ENCODE measurements around the gene ARL6IP1. TPM values are rescaled to one million over a fixed set of nuclear protein-coding genes. Genes with fewer than 3 reads are reported as not detected.
"Not testable (repeated sequence)": the region's sequence is repeated elsewhere in the genome, so short reads cannot be mapped to it uniquely, and the experiment has no call there.

ARL6IP1 gene
- total and polyA plus RNA-seq, 8 donors: 36.0 to 309 (median 56.9) TPM

DNA sequence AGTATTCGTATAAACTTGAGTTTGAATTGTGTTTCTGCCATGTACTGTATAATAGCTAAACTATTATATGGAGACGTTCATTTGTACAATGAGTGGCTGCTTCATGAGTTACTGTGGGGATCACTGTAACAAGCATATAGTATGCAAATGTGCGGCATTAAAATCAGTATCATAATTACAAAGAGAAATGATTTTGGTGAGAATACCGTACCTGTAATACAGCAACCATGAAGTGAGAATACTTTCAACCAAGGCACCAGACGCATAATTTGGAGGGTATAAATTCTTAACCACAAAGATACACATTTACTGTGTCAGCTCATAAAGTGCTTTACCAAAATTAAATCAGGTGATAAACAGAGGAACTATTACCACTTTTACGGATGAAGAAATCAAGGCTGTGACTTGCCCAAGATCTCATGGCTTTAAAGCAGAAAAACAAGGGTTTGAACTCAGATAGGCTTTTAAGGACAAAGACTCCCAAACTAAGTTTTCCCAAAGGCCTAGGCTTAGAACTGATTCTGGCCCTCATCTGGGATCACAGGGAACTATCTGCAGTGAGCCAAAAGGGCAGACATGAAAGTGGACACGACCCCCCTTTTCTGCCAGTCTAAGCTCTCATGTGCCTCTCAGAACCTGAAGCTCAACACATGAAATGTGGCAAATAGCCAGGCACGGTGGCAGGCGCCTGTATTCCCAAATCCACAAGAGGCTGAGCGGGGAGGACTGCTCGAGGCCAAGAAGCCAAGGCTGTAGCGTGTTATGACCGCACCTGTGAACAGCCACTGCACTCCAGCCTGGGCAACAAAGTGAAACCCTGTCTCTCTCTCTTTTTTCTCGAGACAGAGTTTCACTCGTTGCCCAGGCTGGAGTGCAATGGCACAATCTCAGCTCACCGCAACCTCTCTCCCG is 17.7 kb downstream of the ARL6IP1 start:
- H3K9me3 ChIP-seq: no peaks in the 10 kb centered on the region
- no peak overlapping the region for H3K4me3 ChIP-seq
- WGBS, 5 donors: 73 to 82% (median 76%) methylated on average over 17 of the region's 17 CpGs
- no peak for DNase-seq
- intact Hi-C loops (cut with DNase I; ENCODE audit: low total_unique reads): no loop called here
- no peak overlapping the region for H3K27ac ChIP-seq
- no peaks in the 10 kb centered on the region for H3K27me3 ChIP-seq
- H3K36me3 ChIP-seq: peaks cover 59 to 71% (median 65%) of the 10 kb centered on the region in 4 donors
- TF ChIP-seq, protein P1, sequence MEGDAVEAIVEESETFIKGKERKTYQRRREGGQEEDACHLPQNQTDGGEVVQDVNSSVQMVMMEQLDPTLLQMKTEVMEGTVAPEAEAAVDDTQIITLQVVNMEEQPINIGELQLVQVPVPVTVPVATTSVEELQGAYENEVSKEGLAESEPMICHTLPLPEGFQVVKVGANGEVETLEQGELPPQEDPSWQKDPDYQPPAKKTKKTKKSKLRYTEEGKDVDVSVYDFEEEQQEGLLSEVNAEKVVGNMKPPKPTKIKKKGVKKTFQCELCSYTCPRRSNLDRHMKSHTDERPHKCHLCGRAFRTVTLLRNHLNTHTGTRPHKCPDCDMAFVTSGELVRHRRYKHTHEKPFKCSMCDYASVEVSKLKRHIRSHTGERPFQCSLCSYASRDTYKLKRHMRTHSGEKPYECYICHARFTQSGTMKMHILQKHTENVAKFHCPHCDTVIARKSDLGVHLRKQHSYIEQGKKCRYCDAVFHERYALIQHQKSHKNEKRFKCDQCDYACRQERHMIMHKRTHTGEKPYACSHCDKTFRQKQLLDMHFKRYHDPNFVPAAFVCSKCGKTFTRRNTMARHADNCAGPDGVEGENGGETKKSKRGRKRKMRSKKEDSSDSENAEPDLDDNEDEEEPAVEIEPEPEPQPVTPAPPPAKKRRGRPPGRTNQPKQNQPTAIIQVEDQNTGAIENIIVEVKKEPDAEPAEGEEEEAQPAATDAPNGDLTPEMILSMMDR (IDR thresholded peaks at IDR 0.05): no peak
- no peak for TF ChIP-seq EP300 (IDR thresholded peaks at IDR 0.05)
- TF ChIP-seq POLR2A (IDR thresholded peaks at IDR 0.05): no peak
- TF ChIP-seq POLR2AphosphoS5 (IDR thresholded peaks at IDR 0.05): no peak
- peaks cover 35 to 51% (median 43%) of the 10 kb centered on the region in 4 donors for H3K4me1 ChIP-seq

DNA sequence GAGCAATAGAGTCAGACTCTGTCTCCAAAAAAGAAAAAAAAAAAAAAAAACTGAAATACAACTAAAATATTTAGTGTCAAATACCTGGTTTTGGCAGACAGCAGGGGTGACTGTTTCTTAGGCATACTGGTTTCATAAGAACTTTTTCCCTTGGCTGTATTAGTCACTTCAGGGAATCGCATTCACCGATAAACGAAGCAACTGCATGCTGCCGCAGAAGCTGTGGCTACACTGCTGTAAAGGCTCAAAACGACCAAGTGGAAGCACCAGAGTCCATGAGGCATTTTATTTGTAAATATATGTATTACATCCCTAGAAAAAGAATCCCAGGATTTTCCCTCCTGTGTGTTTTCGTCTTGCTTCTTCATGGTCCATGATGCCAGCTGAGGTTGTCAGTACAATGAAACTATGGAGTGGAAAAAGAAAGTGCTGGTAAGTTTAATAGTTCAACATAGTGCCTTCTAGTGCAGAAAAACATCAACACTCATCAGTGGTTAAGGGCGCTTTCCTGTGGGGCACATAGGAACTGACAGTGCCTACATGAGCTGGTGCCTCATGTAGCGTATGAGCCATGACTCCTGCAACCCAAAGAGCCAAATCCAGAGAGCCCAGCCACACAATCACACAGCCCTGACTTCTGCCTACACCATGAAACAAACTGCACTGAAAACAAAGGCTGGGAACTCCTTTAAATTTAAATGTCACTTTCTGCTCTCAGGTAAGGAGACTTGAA is 18.5 kb downstream of the ARL6IP1 start:
- Histone ChIP-seq H3K9me3 (no peaks in the 10 kb centered on the region), H3K4me3 (no peak overlapping the region), H3K36me3 (peaks cover 54 to 63% (median 57%) of the 10 kb centered on the region in 4 donors), H3K4me1 (peaks cover 27 to 43% (median 35%) of the 10 kb centered on the region in 4 donors), H3K27ac (no peak overlapping the region), H3K27me3 (no peaks in the 10 kb centered on the region)
- TF ChIP-seq POLR2A (IDR thresholded peaks at IDR 0.05) (no peak), EP300 (IDR thresholded peaks at IDR 0.05) (no peak), POLR2AphosphoS5 (IDR thresholded peaks at IDR 0.05) (no peak)
- TF ChIP-seq, protein P1 (IDR thresholded peaks at IDR 0.05): no peak
- WGBS, 5 donors: 85 to 89% (median 86%) methylated on average over 8 of the region's 8 CpGs
- no peak for DNase-seq
- intact Hi-C loops (cut with DNase I; ENCODE audit: low total_unique reads): no loop called here

DNA sequence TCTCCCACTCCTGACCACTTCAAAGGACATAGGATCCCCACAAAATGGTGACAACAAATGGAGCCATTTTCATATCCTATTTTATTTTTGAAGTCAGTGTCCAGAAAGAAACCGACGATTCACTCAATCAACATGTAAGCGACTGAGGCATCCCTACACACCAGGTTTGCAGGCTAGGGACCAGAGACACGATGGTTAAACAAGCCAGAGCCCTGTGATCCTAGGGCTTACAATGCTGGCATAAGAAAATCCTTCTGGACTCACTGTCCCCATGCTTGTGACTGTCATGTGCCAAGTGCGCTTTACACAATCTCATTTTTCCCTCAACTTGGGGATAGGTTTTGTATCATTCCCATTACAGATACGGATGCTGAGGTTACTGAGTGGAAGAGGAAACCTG is 20.1 kb downstream of the ARL6IP1 start:
- H3K9me3 ChIP-seq; H3K4me3 ChIP-seq; intact Hi-C loops (cut with DNase I; ENCODE audit: low total_unique reads); H3K27me3 ChIP-seq; DNase-seq; H3K27ac ChIP-seq: not testable (repeated sequence)
- WGBS, 5 donors: 82 to 88% (median 85%) methylated on average over 2 to 6 of the region's 6 CpGs; no CpG with 5 or more reads in 1 of the 5 donors
- Histone ChIP-seq H3K4me1 (peaks cover 11 to 27% (median 19%) of the 10 kb centered on the region in 4 donors), H3K36me3 (peaks cover 40 to 47% (median 40%) of the 10 kb centered on the region in 4 donors)

DNA sequence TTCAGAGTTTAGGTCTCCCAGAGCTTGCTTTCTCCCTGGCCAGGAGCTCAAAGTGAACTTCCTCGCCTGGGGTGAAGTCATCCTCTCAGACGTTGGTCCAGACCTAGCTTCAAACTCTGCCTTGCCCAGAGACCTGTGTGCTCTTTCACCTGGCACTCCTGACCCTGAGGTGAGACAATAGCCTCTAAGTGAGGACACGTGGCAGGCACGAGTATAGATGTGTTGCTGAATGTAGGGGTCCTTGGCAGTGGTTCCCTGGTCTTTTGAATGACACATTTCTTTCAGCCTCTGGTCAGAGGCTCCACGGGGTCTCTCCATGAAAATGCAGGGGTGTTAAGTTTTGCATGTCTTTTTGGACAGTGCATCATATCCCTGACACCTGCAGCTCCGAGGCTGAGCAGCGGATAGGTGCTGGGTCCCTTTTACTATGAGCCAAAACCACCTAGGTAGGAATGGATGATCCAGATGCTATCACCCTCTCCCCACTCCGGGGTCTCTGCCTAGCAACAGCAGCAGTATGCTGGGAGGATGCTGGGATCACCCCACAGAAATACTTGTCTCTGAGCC is 20.8 kb downstream of the ARL6IP1 start:
- H3K4me3 ChIP-seq; H3K27ac ChIP-seq; DNase-seq; intact Hi-C loops (cut with DNase I; ENCODE audit: low total_unique reads); H3K9me3 ChIP-seq; H3K27me3 ChIP-seq: not testable (repeated sequence)
- H3K4me1 ChIP-seq: peaks cover 4 to 20% (median 12%) of the 10 kb centered on the region in 4 donors
- H3K36me3 ChIP-seq: peaks cover 33 to 40% (median 33%) of the 10 kb centered on the region in 4 donors
- WGBS, 5 donors: 60 to 67% (median 62%) methylated on average over 7 to 8 of the region's 8 CpGs

DNA sequence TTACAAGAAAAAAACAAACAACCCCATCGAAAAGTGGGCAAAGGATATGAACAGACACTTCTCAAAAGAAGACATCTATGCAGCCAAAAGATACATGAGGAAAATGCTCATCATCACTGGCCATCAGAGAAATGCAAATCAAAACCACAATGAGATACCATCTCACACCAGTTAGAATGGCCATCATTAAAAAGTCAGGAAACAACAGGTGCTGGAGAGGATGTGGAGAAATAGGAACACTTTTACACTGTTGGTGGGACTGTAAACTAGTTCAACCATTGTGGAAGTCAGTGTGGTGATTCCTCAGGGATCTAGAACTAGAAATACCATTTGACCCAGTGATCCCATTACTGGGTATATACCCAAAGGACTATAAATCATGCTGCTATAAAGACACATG is 23.7 kb downstream of the ARL6IP1 start:
- peaks cover 5 to 11% (median 6%) of the 10 kb centered on the region in 4 donors for H3K36me3 ChIP-seq
- 71 to 100% (median 100%) methylated on average over 1 of the region's 1 CpG for WGBS, 5 donors
- H3K4me3 ChIP-seq; H3K27me3 ChIP-seq; DNase-seq; intact Hi-C loops (cut with DNase I; ENCODE audit: low total_unique reads); H3K9me3 ChIP-seq; H3K4me1 ChIP-seq; H3K27ac ChIP-seq: not testable (repeated sequence)

DNA sequence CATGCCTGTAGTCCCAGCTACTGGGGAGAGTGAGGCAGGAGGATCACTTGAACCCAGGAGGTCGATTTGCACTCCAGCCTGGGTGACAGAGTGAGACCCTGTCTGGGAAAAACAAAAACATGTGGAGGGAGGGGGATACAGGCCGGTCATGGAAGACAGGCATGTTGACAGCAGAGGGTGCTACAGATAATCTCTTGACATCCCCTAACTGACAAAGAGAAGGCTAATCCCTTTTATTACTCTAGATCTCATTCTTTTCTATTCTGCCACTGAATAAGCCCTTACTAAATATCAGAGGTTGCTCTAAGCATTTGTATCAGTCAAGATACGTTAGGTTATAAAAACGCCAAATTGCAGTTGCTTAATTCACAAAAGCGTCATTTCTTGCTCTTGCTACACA is 25.0 kb downstream of the ARL6IP1 start:
- H3K4me1 ChIP-seq; H3K36me3 ChIP-seq; H3K4me3 ChIP-seq; DNase-seq; H3K9me3 ChIP-seq; intact Hi-C loops (cut with DNase I; ENCODE audit: low total_unique reads); H3K27me3 ChIP-seq; H3K27ac ChIP-seq: not testable (repeated sequence)
- WGBS, 5 donors: 67 to 89% (median 79%) methylated on average over 5 of the region's 5 CpGs

DNA sequence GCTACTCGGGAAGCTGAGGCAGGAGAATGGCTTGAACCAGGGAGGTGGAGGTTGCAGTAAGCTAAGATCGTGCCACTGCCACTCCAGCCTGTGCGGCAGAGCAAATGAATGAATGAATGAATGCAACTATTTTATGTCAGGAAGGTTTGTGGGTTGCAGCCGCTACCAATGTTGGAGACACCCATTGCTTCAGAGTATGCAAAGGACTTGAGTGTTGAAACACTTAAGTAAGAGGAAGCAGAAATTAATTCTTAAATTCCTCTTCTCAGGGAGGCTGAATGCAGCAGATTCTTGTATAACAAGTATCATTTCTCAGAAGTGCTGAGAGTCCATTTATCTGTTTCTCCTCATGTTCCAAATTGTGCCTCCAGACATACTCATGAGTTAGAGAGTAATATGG is 26.7 kb downstream of the ARL6IP1 start:
- H3K4me1 ChIP-seq; H3K9me3 ChIP-seq; H3K27me3 ChIP-seq; H3K4me3 ChIP-seq; DNase-seq; H3K36me3 ChIP-seq; intact Hi-C loops (cut with DNase I; ENCODE audit: low total_unique reads); H3K27ac ChIP-seq: not testable (repeated sequence)
- 91 to 96% (median 95%) methylated on average over 4 of the region's 4 CpGs for WGBS, 5 donors

DNA sequence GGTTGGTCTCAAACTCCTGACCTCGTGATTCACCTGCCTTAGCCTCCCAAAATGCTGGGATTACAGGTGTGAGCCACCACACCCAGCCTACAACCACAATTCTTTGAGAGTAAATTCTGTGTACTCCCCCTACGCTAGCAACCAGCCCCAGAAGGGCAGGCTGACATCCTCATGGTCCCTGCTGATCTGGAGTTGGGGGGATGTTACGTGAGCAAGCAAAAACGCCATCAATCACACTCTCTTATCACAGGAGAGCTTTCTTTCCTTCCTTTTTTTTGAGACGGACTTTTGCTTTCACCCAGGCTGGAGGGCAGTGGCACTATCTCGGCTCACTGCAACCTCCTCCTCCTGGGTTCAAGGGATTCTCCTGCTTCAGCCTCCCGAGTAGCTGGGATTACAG is 29.2 kb downstream of the ARL6IP1 start:
- H3K36me3 ChIP-seq; H3K27me3 ChIP-seq; H3K4me1 ChIP-seq; H3K9me3 ChIP-seq; DNase-seq; H3K4me3 ChIP-seq; H3K27ac ChIP-seq; intact Hi-C loops (cut with DNase I; ENCODE audit: low total_unique reads): not testable (repeated sequence)
- 70 to 80% (median 73%) methylated on average over 7 of the region's 7 CpGs for WGBS, 5 donors
